Muscle layer of colon (tissue), 2 donors: ENCODE results near the gene NANOG.
"Not testable (repeated sequence)": the region's sequence is repeated elsewhere in the genome, so short reads cannot be mapped to it uniquely, and the experiment has no call there.

Experiments
- H3K27ac ChIP-seq: one replicate; pipeline ENCODE4 v1.7.0; 2013; ENCODE audit warnings: low read depth, mild to moderate bottlenecking, low read length, moderate library complexity
- H3K27me3 ChIP-seq, 2 donors: one replicate each; pipeline ENCODE4 v1.7.0; 2013; ENCODE audit warnings: low read length in 2 of 2, mild to moderate bottlenecking in 2 of 2; ENCODE audit not compliant: insufficient read depth in 2 of 2, control insufficient read depth in 1 of 2
- H3K36me3 ChIP-seq: one replicate; pipeline ENCODE4 v1.7.0; 2013; ENCODE audit warnings: mild to moderate bottlenecking, low read length; ENCODE audit not compliant: insufficient read depth
- H3K4me1 ChIP-seq: one replicate; pipeline ENCODE4 v1.7.0; 2013; ENCODE audit warnings: mild to moderate bottlenecking, low read length; ENCODE audit not compliant: insufficient read depth
- H3K4me3 ChIP-seq, 2 donors: one replicate each; pipeline ENCODE4 v1.7.0; 2013; ENCODE audit warnings: low read length in 2 of 2, low read depth in 1 of 2, mild to moderate bottlenecking in 1 of 2, moderate library complexity in 1 of 2
- H3K9ac ChIP-seq: one replicate; pipeline ENCODE4 v1.7.0; 2013; ENCODE audit warnings: low read length
- H3K9me3 ChIP-seq: one replicate; pipeline ENCODE4 v1.7.0; 2013; ENCODE audit warnings: mild to moderate bottlenecking, low read length
- donor health status: abdominal sarcoma.
- donor health status: Adenocarcinoma of cecum.

Gene NANOG

GRCh38 chr12:7788884-7789528 is at the start of gene NANOG:
NANOG (plus strand) TSS chr12:7789402; CDS start chr12:7789615, 213 bp downstream.
- not testable (repeated sequence) for H3K4me3 ChIP-seq

GRCh38 chr12:7747246-7747645 is 42.0 kb upstream of the NANOG start, which contains the start of gene CLEC4C:
CLEC4C (minus strand) TSS chr12:7747375; CDS start chr12:7747348, 27 bp downstream.
- Histone ChIP-seq H3K36me3 (no peaks in the 10 kb centered on the region), H3K4me1 (no peaks in the 10 kb centered on the region), H3K4me3 (no peak within 1 kb of the TSS), H3K9me3 (no peaks in the 10 kb centered on the region), H3K9ac (no peak within 1 kb of the TSS), H3K27ac (no peak within 1 kb of the TSS), H3K27me3 (no peaks in the 10 kb centered on the region)

More at GRCh38 chr12:7788884-7789528, at the start of gene NANOG:
- not testable (repeated sequence) for H3K9ac ChIP-seq, H3K27ac ChIP-seq, H3K27me3 ChIP-seq, H3K9me3 ChIP-seq, H3K36me3 ChIP-seq, H3K4me1 ChIP-seq

- Histone ChIP-seq H3K9ac (no peak overlapping the region), H3K36me3 (no peaks in the 10 kb centered on the region), H3K9me3 (no peaks in the 10 kb centered on the region), H3K4me1 (no peaks in the 10 kb centered on the region), H3K27me3 (no peaks in the 10 kb centered on the region), H3K27ac (no peak overlapping the region), H3K4me3 (no peak overlapping the region)
These were observed 40.4 kb upstream of the NANOG start for GRCh38 chr12:7748852-7749251.

GRCh38 chr12:7749442-7749841 is 39.8 kb upstream of the NANOG start:
- H3K4me1 ChIP-seq: no peaks in the 10 kb centered on the region
- no peak overlapping the region for H3K9ac ChIP-seq
- no peak overlapping the region for H3K4me3 ChIP-seq

GRCh38 chr12:7750350-7750749 is 38.9 kb upstream of the NANOG start:
- Histone ChIP-seq H3K4me3 (no peak overlapping the region), H3K9ac (no peak overlapping the region), H3K4me1 (no peaks in the 10 kb centered on the region), H3K27me3 (no peaks in the 10 kb centered on the region), H3K9me3 (no peaks in the 10 kb centered on the region), H3K27ac (no peak overlapping the region), H3K36me3 (no peaks in the 10 kb centered on the region)

More at GRCh38 chr12:7749442-7749841, 39.8 kb upstream of the NANOG start:
- no peaks in the 10 kb centered on the region for H3K9me3 ChIP-seq
- no peaks in the 10 kb centered on the region for H3K36me3 ChIP-seq
- no peak overlapping the region for H3K27ac ChIP-seq
- no peaks in the 10 kb centered on the region for H3K27me3 ChIP-seq

- Histone ChIP-seq H3K4me1 (no peaks in the 10 kb centered on the region), H3K36me3 (no peaks in the 10 kb centered on the region), H3K9me3 (no peaks in the 10 kb centered on the region), H3K4me3 (no peak overlapping the region), H3K9ac (no peak overlapping the region), H3K27ac (no peak overlapping the region), H3K27me3 (no peaks in the 10 kb centered on the region)
These were observed 37.8 kb upstream of the NANOG start for GRCh38 chr12:7751394-7751793.

GRCh38 chr12:7751941-7752922 is 37.0 kb upstream of the NANOG start:
- H3K27me3 ChIP-seq, H3K9me3 ChIP-seq, H3K4me1 ChIP-seq, H3K4me3 ChIP-seq, H3K9ac ChIP-seq, H3K27ac ChIP-seq, H3K36me3 ChIP-seq: not testable (repeated sequence)

GRCh38 chr12:7755668-7756067 is 33.5 kb upstream of the NANOG start:
- H3K4me1 ChIP-seq, H3K36me3 ChIP-seq, H3K9me3 ChIP-seq, H3K4me3 ChIP-seq, H3K27ac ChIP-seq, H3K9ac ChIP-seq, H3K27me3 ChIP-seq: not testable (repeated sequence)

- no peaks in the 10 kb centered on the region for H3K36me3 ChIP-seq
- no peak overlapping the region for H3K27ac ChIP-seq
- H3K9ac ChIP-seq: no peak overlapping the region
- H3K9me3 ChIP-seq: no peaks in the 10 kb centered on the region
- H3K27me3 ChIP-seq: no peaks in the 10 kb centered on the region
- no peaks in the 10 kb centered on the region for H3K4me1 ChIP-seq
- H3K4me3 ChIP-seq: no peak overlapping the region
These were observed 32.2 kb upstream of the NANOG start for GRCh38 chr12:7756993-7757392.

- H3K9me3 ChIP-seq: no peaks in the 10 kb centered on the region
- no peak overlapping the region for H3K27ac ChIP-seq
- H3K36me3 ChIP-seq: no peaks in the 10 kb centered on the region
- H3K9ac ChIP-seq: no peak overlapping the region
- H3K4me3 ChIP-seq: no peak overlapping the region
- no peaks in the 10 kb centered on the region for H3K4me1 ChIP-seq
- no peaks in the 10 kb centered on the region for H3K27me3 ChIP-seq
These were observed 30.4 kb upstream of the NANOG start for GRCh38 chr12:7758766-7759140.

GRCh38 chr12:7769999-7770398 is 19.2 kb upstream of the NANOG start:
- no peaks in the 10 kb centered on the region for H3K9me3 ChIP-seq
- no peaks in the 10 kb centered on the region for H3K4me1 ChIP-seq
- no peak overlapping the region for H3K9ac ChIP-seq
- no peak overlapping the region for H3K4me3 ChIP-seq
- H3K36me3 ChIP-seq: no peaks in the 10 kb centered on the region
- H3K27ac ChIP-seq: no peak overlapping the region
- no peaks in the 10 kb centered on the region for H3K27me3 ChIP-seq
